GM12873 (cell line): ENCODE data around the gene RALGDS.

Experiments used
- CTCF ChIP-seq: IDR thresholded peaks from 2 replicates; pipeline ENCODE4 v1.5.1; 2012; ENCODE audit warnings: low read depth, mild to moderate bottlenecking, moderate library complexity, low read length, control low read depth; ENCODE audit not compliant: insufficient read depth; ENCODE audit errors: missing control alignments

Gene RALGDS

GRCh38 chr9:133155156-133155555, 34.1 kb upstream of the RALGDS start:
- no peak for TF ChIP-seq CTCF

- no peak for TF ChIP-seq CTCF
These were observed 33.3 kb upstream of the RALGDS start for GRCh38 chr9:133154097-133154989.

- TF ChIP-seq CTCF = no peak
These were observed 32.4 kb upstream of the RALGDS start for GRCh38 chr9:133153227-133154096.

- no peak for TF ChIP-seq CTCF
These were observed 30.8 kb upstream of the RALGDS start for GRCh38 chr9:133151601-133152525.

GRCh38 chr9:133151041-133151440, 30.0 kb upstream of the RALGDS start:
- no peak for TF ChIP-seq CTCF

- peak; percentile 46 for TF ChIP-seq CTCF
These were observed 28.3 kb upstream of the RALGDS start for GRCh38 chr9:133149130-133150015.
